Right lobe of liver (tissue), 6 donors: ENCODE data around the gene HBP1. TPM values are rescaled to one million over a fixed set of nuclear protein-coding genes. Genes with fewer than 3 reads are reported as not detected.

Experiments used
- ATAC-seq, 4 donors: fragments of 200-7000 bp; cut with Tn5 transposase; one replicate each; pipeline ENCODE4 v1.9.1; 2020; ENCODE audit warnings: mild to moderate bottlenecking in 4 of 4, moderate library complexity in 4 of 4
- DNase-seq, 3 donors: peaks; one replicate each; pipeline ENCODE4 v3.0.0-alpha.2; 2020
- H3K27ac ChIP-seq, 3 donors: fragments of 200-600 bp; one replicate each; pipeline ENCODE4 v1.8.0; 2022
- H3K27me3 ChIP-seq, 2 donors: fragments of 200-600 bp; one replicate each; pipeline ENCODE4 v1.8.0; 2022
- H3K36me3 ChIP-seq, 4 donors: fragments of 200-600 bp; sonication (generic) in 1 of 4; one replicate each; pipeline versions ENCODE4 v1.5.1 to v1.8.0; 2017 to 2022; ENCODE audit warnings: control low read depth in 1 of 4
- H3K4me1 ChIP-seq, 4 donors: fragments of 200-600 bp; sonication (generic) in 1 of 4; one replicate each; pipeline versions ENCODE4 v1.5.1 to v1.8.0; 2017 to 2022; ENCODE audit warnings: control low read depth in 1 of 4
- H3K4me3 ChIP-seq, 3 donors: fragments of 200-600 bp; one replicate each; pipeline ENCODE4 v1.8.0; 2022
- H3K9me3 ChIP-seq, 4 donors: fragments of 200-600 bp; sonication (generic) in 1 of 4; one replicate each; pipeline versions ENCODE4 v1.5.1 to v1.8.0; 2017 to 2022; ENCODE audit warnings: control low read depth in 1 of 4
- CTCF ChIP-seq, 4 donors: fragments of 200-600 bp in 3 of 4; fragments of 450-650 bp in 1 of 4; IDR thresholded peaks; one replicate each; pipeline versions ENCODE4 v1.5.1 to v1.8.0; 2016 to 2022; ENCODE audit warnings: antibody characterized with exemption in 4 of 4, mild to moderate bottlenecking in 2 of 4
- POLR2A ChIP-seq: fragments of 450-650 bp; IDR thresholded peaks from one replicate; pipeline ENCODE4 v1.6.1; 2017; ENCODE audit warnings: antibody characterized with exemption, mild to moderate bottlenecking
- WGBS: methylation state at CpG from one replicate; pipeline ENCODE4 v1.1.6; 2018; ENCODE audit warnings: low coverage, low lambda C conversion rate; ENCODE audit not compliant: insufficient coverage; ENCODE audit errors: missing lambda C conversion rate; 5-methylcytosine and 5-hydroxymethylcytosine counted together
- intact Hi-C, 2 donors: fragments of 100-400 bp; cut with DNase I; formaldehyde crosslinking; loops; one replicate each; pipeline versions ENCODE4 v1.11.2 to v1.14.1; 2022
- long read RNA-seq: library from polyadenylated mRNA; unstranded; transcript quantifications from one replicate; pipeline ENCODE4 v2.0.0, GENCODE V29; 2019
- total RNA-seq, 6 experiments: library from RNA; depleted of rRNA in 2 of 6; stranded (reverse); fragments of >200 nt in 2 of 6; fragmentation: NEBNext Ultra II Directional in 3 of 6; extraction: Animal tissue kit (Norgen Biotek cat#: 25700) in 3 of 6; gene quantifications; one replicate each; pipeline versions ENCODE4 v1.1.0 to v1.2.4, GENCODE V29; 2016 to 2023
- donor health status: DM: no; HTN: yes; CAD: no.
- donor health status: DM: no; HTN: no; CAD: no.
- donor health status: DM: no; HTN: no; CAD: no.
- donor health status: DM: no; HTN: yes; CAD: no.
- donor health status: DM: no; HTN: yes; CAD: no.

HBP1 gene
- total RNA-seq = 10 to 100 TPM; 30.2 to 50.0 (median 36.9) TPM
- long read RNA-seq, transcript HBP1-208 (11 exons, 2,704 nt) = major isoform, 5 of 6 reads
- long read RNA-seq, partial matches to known transcripts = 0 of 6 reads
- long read RNA-seq, other reads (novel, unspliced or antisense) = 1 of 6 reads

- DNase-seq (peak; percentile 97 to 99 (median 98)), ATAC-seq (peak; percentile 85 to 94 (median 86))
- Histone ChIP-seq H3K27ac (peak within 1 kb of the TSS; percentile 98 to 100 (median 99)), H3K27me3 (no peaks in the 10 kb centered on the region), H3K9me3 (no peaks in the 10 kb centered on the region), H3K4me3 (peak within 1 kb of the TSS; percentile 58 to 70 (median 68)), H3K36me3 (no peaks in the 10 kb centered on the region), H3K4me1 (peaks cover 0 to 19% (median 4%) of the 10 kb centered on the region in 4 donors)
- under 1% methylated on average over 42 of the region's 44 CpGs for WGBS
- TF ChIP-seq POLR2A (peak; percentile 44), CTCF (IDR thresholded peaks at IDR 0.05) (no peak)
- intact Hi-C loops = no loop called here
These were observed at the start of gene HBP1 for GRCh38 chr7:107168233-107169119. TSS of gene HBP1 (plus strand) at chr7:107169003. CDS start at chr7:107179894, 10,891 bp downstream.

GRCh38 chr7:107119376-107120105, 49.3 kb upstream of the HBP1 start:
- ATAC-seq = no peak
- TF ChIP-seq CTCF (IDR thresholded peaks at IDR 0.05) (no peak), POLR2A (no peak)
- no peak overlapping the region for H3K4me3 ChIP-seq
- H3K4me1 ChIP-seq = peaks cover 0 to 6% (median 0%) of the 10 kb centered on the region in 4 donors
- no peaks in the 10 kb centered on the region for H3K36me3 ChIP-seq
- WGBS = 76% methylated on average over 6 of the region's 6 CpGs
- H3K27me3 ChIP-seq = no peaks in the 10 kb centered on the region
- H3K27ac ChIP-seq = no peak overlapping the region
- no peak for DNase-seq
- intact Hi-C loops = no loop called here
- H3K9me3 ChIP-seq = no peaks in the 10 kb centered on the region

GRCh38 chr7:107122486-107122911, 46.3 kb upstream of the HBP1 start:
- no peaks in the 10 kb centered on the region for H3K36me3 ChIP-seq
- H3K9me3 ChIP-seq = no peaks in the 10 kb centered on the region
- H3K27ac ChIP-seq = peak overlapping the region in 2 of 3 donors; percentile 46 to 51
- DNase-seq (no peak), ATAC-seq (peak; percentile 73 to 85 (median 76))
- 24% methylated on average over 4 of the region's 4 CpGs for WGBS
- H3K4me1 ChIP-seq = peaks cover 0 to 6% (median 0%) of the 10 kb centered on the region in 4 donors
- no peak overlapping the region for H3K4me3 ChIP-seq
- no peaks in the 10 kb centered on the region for H3K27me3 ChIP-seq
- intact Hi-C loops = no loop called here
- TF ChIP-seq POLR2A (no peak), CTCF (IDR thresholded peaks at IDR 0.05) (no peak)

GRCh38 chr7:107123392-107123791, 45.4 kb upstream of the HBP1 start:
- H3K4me3 ChIP-seq = no peak overlapping the region
- WGBS = 98% methylated on average over 4 of the region's 4 CpGs
- H3K36me3 ChIP-seq = no peaks in the 10 kb centered on the region
- peaks cover 0 to 6% (median 0%) of the 10 kb centered on the region in 4 donors for H3K4me1 ChIP-seq
- ATAC-seq (peak in 3 of 4 donors; percentile 51 to 70 (median 56)), DNase-seq (no peak)
- peak overlapping the region in 2 of 3 donors; percentile 46 to 51 for H3K27ac ChIP-seq
- no peaks in the 10 kb centered on the region for H3K9me3 ChIP-seq
- TF ChIP-seq CTCF (IDR thresholded peaks at IDR 0.05) (no peak), POLR2A (no peak)
- H3K27me3 ChIP-seq = no peaks in the 10 kb centered on the region
- intact Hi-C loops = no loop called here
